Measurements from ENCODE around the gene SLC29A3. TPM values are rescaled to one million over a fixed set of nuclear protein-coding genes. Genes with fewer than 3 reads are reported as not detected.

The SLC29A3 gene
- total RNA-seq, 1 donor from 2014 or later = 0.58 TPM

DNA sequence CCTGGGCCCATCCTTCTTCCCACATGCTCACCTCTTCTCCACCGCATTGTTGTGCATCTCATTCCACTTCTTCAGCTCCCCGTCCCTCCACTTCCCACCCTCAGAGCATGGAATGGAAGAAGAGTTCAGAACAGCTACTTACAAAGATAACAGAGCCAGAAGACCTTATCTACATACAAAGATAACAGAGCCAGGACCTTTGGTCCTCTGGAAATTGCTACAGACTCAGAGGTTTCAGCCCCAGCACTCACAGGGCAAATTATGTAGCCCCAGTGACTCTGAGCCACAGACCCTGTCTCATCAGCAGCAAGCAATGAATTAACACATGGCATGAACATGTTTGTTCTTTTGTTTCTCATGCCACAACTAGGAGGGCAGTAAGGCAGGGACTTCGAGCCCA is 28.7 kb upstream of the SLC29A3 start:
- DNase-seq (ENCODE audit: low read depth) = no peak
- TF ChIP-seq, protein P1, sequence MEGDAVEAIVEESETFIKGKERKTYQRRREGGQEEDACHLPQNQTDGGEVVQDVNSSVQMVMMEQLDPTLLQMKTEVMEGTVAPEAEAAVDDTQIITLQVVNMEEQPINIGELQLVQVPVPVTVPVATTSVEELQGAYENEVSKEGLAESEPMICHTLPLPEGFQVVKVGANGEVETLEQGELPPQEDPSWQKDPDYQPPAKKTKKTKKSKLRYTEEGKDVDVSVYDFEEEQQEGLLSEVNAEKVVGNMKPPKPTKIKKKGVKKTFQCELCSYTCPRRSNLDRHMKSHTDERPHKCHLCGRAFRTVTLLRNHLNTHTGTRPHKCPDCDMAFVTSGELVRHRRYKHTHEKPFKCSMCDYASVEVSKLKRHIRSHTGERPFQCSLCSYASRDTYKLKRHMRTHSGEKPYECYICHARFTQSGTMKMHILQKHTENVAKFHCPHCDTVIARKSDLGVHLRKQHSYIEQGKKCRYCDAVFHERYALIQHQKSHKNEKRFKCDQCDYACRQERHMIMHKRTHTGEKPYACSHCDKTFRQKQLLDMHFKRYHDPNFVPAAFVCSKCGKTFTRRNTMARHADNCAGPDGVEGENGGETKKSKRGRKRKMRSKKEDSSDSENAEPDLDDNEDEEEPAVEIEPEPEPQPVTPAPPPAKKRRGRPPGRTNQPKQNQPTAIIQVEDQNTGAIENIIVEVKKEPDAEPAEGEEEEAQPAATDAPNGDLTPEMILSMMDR (conservative IDR thresholded peaks at IDR 0.05; ENCODE audit: low read depth, low read length) = no peak
- H3K4me3 ChIP-seq (ENCODE audit: low read depth, low read length) = no peak overlapping the region

DNA sequence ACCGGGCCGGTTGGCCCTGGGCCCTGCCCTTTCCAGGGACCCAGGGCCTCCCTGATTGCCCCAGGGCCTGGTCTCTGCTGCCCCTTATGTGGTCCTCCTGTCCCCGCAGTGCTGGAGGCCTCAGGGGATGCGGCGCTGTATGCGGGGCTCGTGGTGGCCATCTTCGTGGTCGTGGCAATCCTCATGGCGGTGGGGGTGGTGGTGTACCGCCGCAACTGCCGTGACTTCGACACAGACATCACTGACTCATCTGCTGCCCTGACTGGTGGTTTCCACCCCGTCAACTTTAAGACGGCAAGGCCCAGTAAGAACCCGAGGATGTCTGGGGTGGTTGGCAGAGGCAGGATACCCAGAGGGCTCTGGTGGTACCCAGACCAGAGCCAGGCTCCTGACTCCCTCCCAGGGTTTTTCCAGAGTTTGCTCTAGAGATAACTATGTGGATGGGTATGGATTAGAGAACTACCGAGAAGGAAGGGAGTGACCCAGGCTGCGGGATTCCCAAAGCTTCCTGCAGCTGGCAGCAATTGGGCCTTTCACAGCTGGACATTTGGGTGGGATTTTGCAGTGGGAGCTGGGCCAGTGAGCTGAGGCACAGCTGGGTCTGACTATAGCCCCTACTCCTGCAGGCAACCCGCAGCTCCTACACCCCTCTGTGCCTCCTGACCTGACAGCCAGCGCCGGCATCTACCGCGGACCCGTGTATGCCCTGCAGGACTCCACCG is 28.1 kb upstream of the SLC29A3 start:
- no peak for DNase-seq (ENCODE audit: low read depth)
- no peak overlapping the region for H3K4me3 ChIP-seq (ENCODE audit: low read depth, low read length)
- TF ChIP-seq, protein P1 (conservative IDR thresholded peaks at IDR 0.05; ENCODE audit: low read depth, low read length) = no peak

GRCh38 chr10:71291528-71291900 is 27.5 kb upstream of the SLC29A3 start:
- no peak for DNase-seq (ENCODE audit: low read depth)
- no peak overlapping the region for H3K4me3 ChIP-seq (ENCODE audit: low read depth, low read length)
- TF ChIP-seq, protein P1 (conservative IDR thresholded peaks at IDR 0.05; ENCODE audit: low read depth, low read length) = no peak

- DNase-seq (ENCODE audit: low read depth) = peak; percentile 7
- no peak overlapping the region for H3K4me3 ChIP-seq (ENCODE audit: low read depth, low read length)
- TF ChIP-seq, protein P1 (conservative IDR thresholded peaks at IDR 0.05; ENCODE audit: low read depth, low read length) = no peak
Observed at GRCh38 chr10:71292624-71293445, 26.2 kb upstream of the SLC29A3 start.

DNA sequence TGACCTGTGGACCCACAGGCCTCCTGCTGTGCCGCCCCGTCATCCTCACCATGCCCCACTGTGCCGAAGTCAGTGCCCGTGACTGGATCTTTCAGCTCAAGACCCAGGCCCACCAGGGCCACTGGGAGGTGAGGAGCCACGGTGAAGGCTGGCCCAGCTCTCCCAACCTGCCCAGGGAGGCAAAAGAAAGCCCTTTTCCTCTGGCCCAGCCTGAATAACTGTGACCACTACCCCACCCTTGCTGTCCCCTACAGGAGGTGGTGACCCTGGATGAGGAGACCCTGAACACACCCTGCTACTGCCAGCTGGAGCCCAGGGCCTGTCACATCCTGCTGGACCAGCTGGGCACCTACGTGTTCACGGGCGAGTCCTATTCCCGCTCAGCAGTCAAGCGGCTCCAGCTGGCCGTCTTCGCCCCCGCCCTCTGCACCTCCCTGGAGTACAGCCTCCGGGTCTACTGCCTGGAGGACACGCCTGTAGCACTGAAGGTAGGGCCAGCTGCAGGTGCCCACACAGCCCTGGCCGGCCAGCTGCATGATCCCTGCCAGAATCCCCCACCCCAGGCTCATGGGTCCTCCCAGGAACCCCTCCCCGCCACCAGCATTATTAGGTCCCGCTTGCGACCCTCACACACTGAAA is 25.5 kb upstream of the SLC29A3 start:
- DNase-seq (ENCODE audit: low read depth) = no peak
- TF ChIP-seq, protein P1 (conservative IDR thresholded peaks at IDR 0.05; ENCODE audit: low read depth, low read length) = no peak
- no peak overlapping the region for H3K4me3 ChIP-seq (ENCODE audit: low read depth, low read length)

DNA sequence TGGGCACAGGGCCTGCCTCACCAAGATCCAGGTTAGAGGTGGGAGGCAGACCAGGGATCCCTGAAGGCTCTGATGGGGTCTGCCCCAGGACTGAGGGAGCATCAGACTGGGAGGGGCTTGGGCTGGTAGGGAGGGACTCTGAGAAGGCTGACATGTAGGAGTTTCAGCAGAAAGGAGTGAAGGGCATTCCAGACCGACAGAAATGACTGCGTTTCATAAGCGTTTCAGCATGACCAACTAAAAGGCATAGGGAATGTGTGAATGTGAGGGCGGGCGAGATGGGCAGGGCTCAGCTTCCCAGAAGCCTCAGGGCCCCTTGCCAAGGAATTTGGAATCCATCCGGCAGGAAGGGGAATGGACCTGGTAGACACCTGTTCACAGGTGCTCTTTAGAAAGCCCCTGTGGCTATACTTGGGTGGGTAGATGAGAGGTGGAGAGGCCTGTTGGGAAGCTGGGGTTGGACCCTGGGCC is 24.9 kb upstream of the SLC29A3 start:
- TF ChIP-seq, protein P1 (conservative IDR thresholded peaks at IDR 0.05; ENCODE audit: low read depth, low read length) = no peak
- no peak for DNase-seq (ENCODE audit: low read depth)
- no peak overlapping the region for H3K4me3 ChIP-seq (ENCODE audit: low read depth, low read length)

Measured in epithelial cell of proximal tubule (primary cell).